Right lobe of liver (tissue), 4 donors: ENCODE measurements around the gene ATP13A3.

ENCODE experiments used
- POLR2A ChIP-seq: fragments of 450-650 bp; IDR thresholded peaks from one replicate; pipeline ENCODE4 v1.6.1; 2017; ENCODE audit warnings: antibody characterized with exemption, mild to moderate bottlenecking
- TF ChIP-seq, protein P1 (sequence below), 4 donors: fragments of 200-600 bp in 3 of 4; fragments of 450-650 bp in 1 of 4; IDR thresholded peaks; one replicate each; pipeline versions ENCODE4 v1.5.1 to v1.8.0; 2016 to 2022; ENCODE audit warnings: antibody characterized with exemption in 4 of 4, mild to moderate bottlenecking in 2 of 4
- donor health status: DM: no; HTN: no; CAD: no.
- donor health status: DM: no; HTN: no; CAD: no.
- donor health status: DM: no; HTN: yes; CAD: no.

GRCh38 chr3:194368918-194369317 is 117.9 kb downstream of the ATP13A3 start:
- TF ChIP-seq, protein P1, sequence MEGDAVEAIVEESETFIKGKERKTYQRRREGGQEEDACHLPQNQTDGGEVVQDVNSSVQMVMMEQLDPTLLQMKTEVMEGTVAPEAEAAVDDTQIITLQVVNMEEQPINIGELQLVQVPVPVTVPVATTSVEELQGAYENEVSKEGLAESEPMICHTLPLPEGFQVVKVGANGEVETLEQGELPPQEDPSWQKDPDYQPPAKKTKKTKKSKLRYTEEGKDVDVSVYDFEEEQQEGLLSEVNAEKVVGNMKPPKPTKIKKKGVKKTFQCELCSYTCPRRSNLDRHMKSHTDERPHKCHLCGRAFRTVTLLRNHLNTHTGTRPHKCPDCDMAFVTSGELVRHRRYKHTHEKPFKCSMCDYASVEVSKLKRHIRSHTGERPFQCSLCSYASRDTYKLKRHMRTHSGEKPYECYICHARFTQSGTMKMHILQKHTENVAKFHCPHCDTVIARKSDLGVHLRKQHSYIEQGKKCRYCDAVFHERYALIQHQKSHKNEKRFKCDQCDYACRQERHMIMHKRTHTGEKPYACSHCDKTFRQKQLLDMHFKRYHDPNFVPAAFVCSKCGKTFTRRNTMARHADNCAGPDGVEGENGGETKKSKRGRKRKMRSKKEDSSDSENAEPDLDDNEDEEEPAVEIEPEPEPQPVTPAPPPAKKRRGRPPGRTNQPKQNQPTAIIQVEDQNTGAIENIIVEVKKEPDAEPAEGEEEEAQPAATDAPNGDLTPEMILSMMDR (IDR thresholded peaks at IDR 0.05), result no peak
- TF ChIP-seq POLR2A, result no peak
